ENCODE results near the gene CMYA5.

The CMYA5 gene

GRCh38 chr5:79712741-79713140 is 23.1 kb downstream of the CMYA5 start:
- CTCF ChIA-PET = interaction anchor here (0.8 to 1.5 kb wide), 2 partner anchors 10 to 34 kb away, joined by 3 to 9 read pairs; no protein-coding TSS in a partner anchor
- POLR2A ChIA-PET = no interaction called here
- TF ChIP-seq CTCF (IDR thresholded peaks at IDR 0.05; ENCODE audit: control extremely low read depth, extremely low read depth, low read depth, missing control alignments) = no peak
- DNase-seq (ENCODE audit: extremely low spot score) = no peak

DNA sequence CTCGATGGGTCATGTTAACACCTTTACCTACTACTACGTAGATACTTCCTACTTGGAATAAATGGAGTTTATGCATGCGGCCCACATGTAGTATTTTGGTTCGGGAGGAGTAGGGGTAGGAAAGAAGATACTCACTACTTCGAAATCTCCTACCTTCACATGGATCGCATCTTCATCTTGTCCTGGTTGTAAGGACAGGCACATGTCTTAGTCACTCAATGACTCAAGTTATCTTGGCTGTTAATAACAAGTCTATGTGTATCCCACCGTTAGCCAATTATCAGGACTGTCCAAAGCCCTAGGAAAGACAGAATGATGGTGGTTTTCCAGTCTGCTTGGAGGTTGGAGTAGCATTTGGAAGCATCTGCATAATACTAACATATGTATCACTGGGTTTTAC is 24.1 kb downstream of the CMYA5 start:
- ChIA-PET CTCF (interaction anchor here (0.8 to 1.5 kb wide), 2 partner anchors 11 to 33 kb away, joined by 3 to 9 read pairs; no protein-coding TSS in a partner anchor), POLR2A (no interaction called here)
- DNase-seq (ENCODE audit: extremely low spot score) = no peak
- TF ChIP-seq CTCF (IDR thresholded peaks at IDR 0.05; ENCODE audit: control extremely low read depth, extremely low read depth, low read depth, missing control alignments) = no peak

GRCh38 chr5:79716839-79717238 is 27.2 kb downstream of the CMYA5 start:
- ChIA-PET CTCF (interaction anchor here (0.9 to 2.6 kb wide), 6 partner anchors 10 to 20 kb away, joined by 3 to 9 read pairs (median 4); no protein-coding TSS in a partner anchor), POLR2A (no interaction called here)
- DNase-seq (ENCODE audit: extremely low spot score) = no peak
- no peak for TF ChIP-seq CTCF (IDR thresholded peaks at IDR 0.05; ENCODE audit: control extremely low read depth, extremely low read depth, low read depth, missing control alignments)

DNA sequence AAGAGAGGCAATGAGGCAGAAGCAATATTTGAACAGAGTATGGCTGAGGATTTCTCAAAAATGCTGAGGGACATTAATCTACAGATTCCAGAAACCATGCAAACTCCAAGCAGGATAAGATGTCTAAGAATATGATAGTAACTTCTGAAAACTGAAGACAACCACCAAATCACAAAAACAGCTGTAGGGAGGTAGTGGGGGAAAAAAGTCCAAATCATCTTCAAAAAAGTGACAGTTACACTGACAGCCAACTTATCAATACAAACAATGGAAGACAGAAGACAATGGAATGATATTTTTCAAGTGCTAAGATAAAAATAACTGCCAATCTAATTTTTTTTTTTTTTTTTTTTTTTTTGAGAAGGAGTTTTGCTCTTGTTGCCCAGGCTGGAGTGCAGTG is 30.5 kb downstream of the CMYA5 start:
- ChIA-PET CTCF (no interaction called here), POLR2A (no interaction called here)
- no peak for DNase-seq (ENCODE audit: extremely low spot score)
- no peak for TF ChIP-seq CTCF (IDR thresholded peaks at IDR 0.05; ENCODE audit: control extremely low read depth, extremely low read depth, low read depth, missing control alignments)

GRCh38 chr5:79727451-79728355 is 38.1 kb downstream of the CMYA5 start:
- POLR2A ChIA-PET = interaction anchor here (0.6 kb wide), 1 partner anchor 24 kb away, joined by 3 read pairs; no protein-coding TSS in a partner anchor
- DNase-seq (ENCODE audit: extremely low spot score) = no peak
- CTCF ChIA-PET = interaction anchor here (1.4 kb wide), 1 partner anchor 9 kb away, joined by 4 read pairs; no protein-coding TSS in a partner anchor
- no peak for TF ChIP-seq CTCF (IDR thresholded peaks at IDR 0.05; ENCODE audit: control extremely low read depth, extremely low read depth, low read depth, missing control alignments)

DNA sequence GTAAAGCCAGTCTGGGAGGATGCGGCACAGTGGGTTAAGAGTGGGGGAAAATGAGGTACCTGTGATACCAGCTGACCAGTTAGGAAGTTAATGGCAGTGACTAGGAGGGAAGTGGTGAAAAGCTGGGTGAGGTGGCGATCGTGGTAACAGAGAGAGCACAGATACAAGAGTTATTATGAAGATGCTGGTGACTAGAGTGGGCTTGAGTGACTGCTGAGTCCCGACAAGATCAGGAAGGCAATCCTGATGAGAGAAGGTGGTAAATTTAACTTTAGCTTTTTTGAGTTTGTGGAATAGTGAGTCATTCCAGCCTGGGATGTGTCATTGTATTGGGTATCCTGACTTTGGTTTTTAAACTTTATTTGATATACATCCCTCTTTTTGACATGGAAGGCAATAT is 38.8 kb downstream of the CMYA5 start:
- no peak for TF ChIP-seq CTCF (IDR thresholded peaks at IDR 0.05; ENCODE audit: control extremely low read depth, extremely low read depth, low read depth, missing control alignments)
- ChIA-PET POLR2A (interaction anchor here (0.6 kb wide), 1 partner anchor 24 kb away, joined by 3 read pairs; no protein-coding TSS in a partner anchor), CTCF (interaction anchor here (1.4 kb wide), 1 partner anchor 10 kb away, joined by 4 read pairs; no protein-coding TSS in a partner anchor)
- no peak for DNase-seq (ENCODE audit: extremely low spot score)

Measured in GM10248 (cell line).